Tibial artery (tissue), 4 donors: ENCODE data around the gene RAPGEF3.
A peak's percentile ranks its signal among the peaks of the same experiment; 100 is the strongest.

Experiments
- DNase-seq, 2 donors: peaks; one replicate each; pipeline ENCODE4 v3.0.0-alpha.2; 2019
- H3K27ac ChIP-seq, 2 donors: fragments of 200-600 bp; sonication (generic) in 1 of 2; 1 replicate in 1 of 2; 2 replicates in 1 of 2; pipeline ENCODE4 v1.5.1; 2018 to 2019; ENCODE audit warnings: mild to moderate bottlenecking in 1 of 2
- H3K27me3 ChIP-seq, 2 donors: fragments of 200-600 bp; sonication (generic) in 1 of 2; one replicate each; pipeline versions ENCODE4 v1.5.1 to v1.6.0; 2016 to 2019
- H3K36me3 ChIP-seq, 3 donors: fragments of 200-600 bp; sonication (generic) in 2 of 3; one replicate each; pipeline ENCODE4 v1.5.1; 2016 to 2019; ENCODE audit warnings: mild to moderate bottlenecking in 2 of 3
- H3K4me1 ChIP-seq, 4 donors: fragments of 200-600 bp; sonication (generic) in 2 of 4; 1 replicate in 3 of 4; 2 replicates in 1 of 4; pipeline ENCODE4 v1.5.1; 2016 to 2019
- H3K4me3 ChIP-seq, 2 donors: fragments of 200-600 bp; sonication (generic) in 1 of 2; 1 replicate in 1 of 2; 2 replicates in 1 of 2; pipeline ENCODE4 v1.5.1; 2018 to 2019; ENCODE audit warnings: mild to moderate bottlenecking in 2 of 2
- H3K9me3 ChIP-seq, 3 donors: fragments of 200-600 bp; sonication (generic) in 1 of 3; one replicate each; pipeline ENCODE4 v1.5.1; 2016 to 2019
- CTCF ChIP-seq, 2 experiments: fragments of 200-600 bp in 1 of 2; fragments of 450-650 bp in 1 of 2; IDR thresholded peaks; one replicate each; pipeline ENCODE4 v1.5.1; 2017 to 2019; ENCODE audit warnings: antibody characterized with exemption in 2 of 2, mild to moderate bottlenecking in 1 of 2, moderate library complexity in 1 of 2
- intact Hi-C: fragments of 100-400 bp; cut with DNase I; formaldehyde crosslinking; loops from one replicate; pipeline ENCODE4 v1.15.0; 2023; ENCODE audit warnings: low total_unique reads

RAPGEF3 gene

GRCh38 chr12:47789712-47790489 is 31.2 kb upstream of the RAPGEF3 start:
- Histone ChIP-seq H3K9me3 (no peaks in the 10 kb centered on the region), H3K27me3 (no peaks in the 10 kb centered on the region), H3K4me1 (peaks cover 0 to 24% (median 11%) of the 10 kb centered on the region in 4 donors), H3K27ac (no peak overlapping the region), H3K36me3 (peaks cover 86 to 100% (median 99%) of the 10 kb centered on the region in 3 donors), H3K4me3 (no peak overlapping the region)
- no peak for TF ChIP-seq CTCF (IDR thresholded peaks at IDR 0.05)
- no peak for DNase-seq
- intact Hi-C loops: loop anchor here (5.0 kb wide), 1 partner anchor 42 kb away; no protein-coding TSS in a partner anchor

GRCh38 chr12:47789141-47789540 is 30.5 kb upstream of the RAPGEF3 start:
- H3K4me1 ChIP-seq: peaks cover 0 to 24% (median 11%) of the 10 kb centered on the region in 4 donors
- no peaks in the 10 kb centered on the region for H3K9me3 ChIP-seq
- no peak overlapping the region for H3K27ac ChIP-seq
- no peak for TF ChIP-seq CTCF (IDR thresholded peaks at IDR 0.05)
- peaks cover 86 to 100% (median 99%) of the 10 kb centered on the region in 3 donors for H3K36me3 ChIP-seq
- no peaks in the 10 kb centered on the region for H3K27me3 ChIP-seq
- no peak overlapping the region for H3K4me3 ChIP-seq
- DNase-seq: no peak
- intact Hi-C loops: no loop called here

GRCh38 chr12:47787596-47788319 is 29.1 kb upstream of the RAPGEF3 start:
- TF ChIP-seq CTCF (IDR thresholded peaks at IDR 0.05): no peak
- Histone ChIP-seq H3K4me1 (peaks cover 0 to 21% (median 11%) of the 10 kb centered on the region in 4 donors), H3K4me3 (no peak overlapping the region), H3K27ac (peak overlapping the region; percentile 24 to 61), H3K9me3 (no peaks in the 10 kb centered on the region), H3K27me3 (no peaks in the 10 kb centered on the region), H3K36me3 (peaks cover 94 to 100% (median 99%) of the 10 kb centered on the region in 3 donors)
- intact Hi-C loops: no loop called here
- no peak for DNase-seq

GRCh38 chr12:47786662-47787280 is 28.1 kb upstream of the RAPGEF3 start:
- H3K36me3 ChIP-seq: peaks cover 86 to 100% (median 100%) of the 10 kb centered on the region in 3 donors
- intact Hi-C loops: no loop called here
- no peak overlapping the region for H3K4me3 ChIP-seq
- DNase-seq: no peak
- H3K27me3 ChIP-seq: no peaks in the 10 kb centered on the region
- peaks cover 0 to 21% (median 11%) of the 10 kb centered on the region in 4 donors for H3K4me1 ChIP-seq
- no peaks in the 10 kb centered on the region for H3K9me3 ChIP-seq
- TF ChIP-seq CTCF (IDR thresholded peaks at IDR 0.05): no peak
- peak overlapping the region; percentile 41 to 61 for H3K27ac ChIP-seq

GRCh38 chr12:47785887-47786661 is 27.4 kb upstream of the RAPGEF3 start:
- no peak for DNase-seq
- intact Hi-C loops: no loop called here
- Histone ChIP-seq H3K9me3 (no peaks in the 10 kb centered on the region), H3K4me3 (no peak overlapping the region), H3K4me1 (peaks cover 0 to 21% (median 13%) of the 10 kb centered on the region in 4 donors), H3K36me3 (peaks cover 82 to 100% (median 100%) of the 10 kb centered on the region in 3 donors), H3K27ac (peak overlapping the region; percentile 41 to 61), H3K27me3 (no peaks in the 10 kb centered on the region)
- TF ChIP-seq CTCF (IDR thresholded peaks at IDR 0.05): no peak
